ENCODE measurements around the gene LZTR1.

DNA sequence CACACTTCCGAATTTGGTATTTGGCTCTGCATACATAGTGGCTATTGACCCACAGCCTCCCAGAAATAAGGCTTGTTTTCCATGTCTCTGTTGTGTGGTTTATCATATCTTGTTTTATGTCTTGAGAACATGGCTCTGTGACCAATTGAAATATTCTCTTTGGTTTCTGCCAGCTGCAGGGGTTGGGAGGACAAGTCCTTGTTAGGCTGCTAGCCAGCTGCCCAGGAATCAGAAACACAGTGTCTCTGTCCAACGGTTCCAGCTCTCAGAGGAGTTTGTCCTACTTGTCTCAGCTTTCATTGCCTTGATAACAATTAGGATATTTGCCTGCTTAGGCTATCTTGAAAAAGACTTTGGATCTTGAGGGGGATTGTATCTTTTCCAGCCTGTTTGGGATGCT, 56.3 kb downstream of the LZTR1 start:
- TF ChIP-seq CTCF (IDR thresholded peaks at IDR 0.05; ENCODE audit: low read depth, low read length) = no peak
- no peak for TF ChIP-seq EZH2phosphoT487 (IDR thresholded peaks at IDR 0.05; ENCODE audit: low read depth)
